Epithelial cell of esophagus (primary cell): ENCODE results near the gene ATRX.
A peak's percentile ranks its signal among the peaks of the same experiment; 100 is the strongest.
"Not testable (repeated sequence)": the region's sequence is repeated elsewhere in the genome, so short reads cannot be mapped to it uniquely, and the experiment has no call there.

Experiments
- DNase-seq: peaks from one replicate; pipeline ENCODE4 v3.0.0; 2010; ENCODE audit warnings: low read depth
- H3K4me3 ChIP-seq: 2 replicates; pipeline ENCODE4 v1.5.1; 2011; ENCODE audit warnings: mild to moderate bottlenecking, low read length, control low read depth
- CTCF ChIP-seq: IDR thresholded peaks from 2 replicates; pipeline ENCODE4 v1.5.1; 2011; ENCODE audit warnings: low read depth, mild to moderate bottlenecking, low read length, control low read depth, inconsistent platforms; ENCODE audit not compliant: insufficient read depth; ENCODE audit errors: missing control alignments

Gene ATRX

GRCh38 chrX:77622672-77623071 lies 163.3 kb downstream of the ATRX start:
- DNase-seq = no peak
- H3K4me3 ChIP-seq = no peak overlapping the region
- TF ChIP-seq CTCF = no peak

GRCh38 chrX:77622233-77622632 lies 163.8 kb downstream of the ATRX start:
- no peak for DNase-seq
- no peak overlapping the region for H3K4me3 ChIP-seq
- TF ChIP-seq CTCF = no peak

GRCh38 chrX:77621453-77621852 lies 164.6 kb downstream of the ATRX start:
- DNase-seq, H3K4me3 ChIP-seq: not testable (repeated sequence)

DNA sequence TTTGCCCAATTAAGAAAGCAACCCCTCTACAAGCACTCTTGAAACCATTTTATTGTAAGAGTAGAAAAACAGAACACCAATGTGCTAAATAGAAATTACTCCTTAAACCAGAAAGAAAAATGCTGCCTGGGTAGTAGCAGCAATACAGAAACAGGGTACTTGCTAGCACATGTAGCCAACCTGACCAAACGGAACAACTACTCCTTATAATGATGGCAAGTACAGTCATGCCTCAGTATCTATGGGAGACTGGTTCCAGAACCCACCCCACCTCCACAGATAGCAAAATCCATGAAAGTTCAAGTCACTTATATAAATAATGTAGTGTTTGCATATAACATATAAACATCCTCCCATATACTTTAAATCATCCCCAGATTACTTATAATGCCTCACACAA lies 168.8 kb downstream of the ATRX start:
- peak; percentile 76 for DNase-seq
- no peak for TF ChIP-seq CTCF
- no peak overlapping the region for H3K4me3 ChIP-seq

- no peak for TF ChIP-seq CTCF
- H3K4me3 ChIP-seq = no peak overlapping the region
- no peak for DNase-seq
Measured at GRCh38 chrX:77603635-77604336, 182.2 kb downstream of the ATRX start.

- TF ChIP-seq CTCF = no peak
- H3K4me3 ChIP-seq = no peak overlapping the region
- no peak for DNase-seq
Measured at GRCh38 chrX:77597511-77597910, 188.5 kb downstream of the ATRX start.

- H3K4me3 ChIP-seq = no peak overlapping the region
- peak; percentile 33 for DNase-seq
- peak; percentile 35 for TF ChIP-seq CTCF
Measured at GRCh38 chrX:77597090-77597489, 188.9 kb downstream of the ATRX start.
